Measurements from ENCODE around the gene SLC16A3.

The SLC16A3 gene

DNA sequence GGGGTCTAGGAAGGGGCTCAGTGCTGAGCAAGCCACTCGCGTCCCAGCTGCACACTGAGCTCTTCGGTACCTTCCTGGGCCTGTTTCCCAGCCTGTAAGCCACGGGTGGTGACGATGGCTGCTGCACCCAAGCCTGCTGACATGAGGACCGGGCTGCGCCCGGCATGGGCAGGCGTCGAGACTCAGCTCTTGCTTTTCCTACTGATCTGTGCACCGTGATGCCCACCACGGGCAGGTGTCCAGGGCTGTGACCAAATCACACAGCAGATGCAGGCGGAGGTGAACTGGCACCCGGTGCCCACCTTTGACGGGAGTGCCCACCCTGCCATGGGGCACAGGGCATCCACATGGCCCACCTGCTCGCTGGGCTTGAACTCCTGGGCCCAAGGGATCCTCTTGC, 34.1 kb upstream of the SLC16A3 start:
- H3K27me3 ChIP-seq (ENCODE audit: control insufficient read depth, insufficient read depth, low read length): no peaks in the 10 kb centered on the region
- H3K4me3 ChIP-seq (ENCODE audit: low read depth, low read length): no peak overlapping the region
- H3K36me3 ChIP-seq (ENCODE audit: control insufficient read depth, insufficient read depth, low read length): peaks cover 15% of the 10 kb centered on the region
- H3K9me3 ChIP-seq (ENCODE audit: control insufficient read depth, insufficient read depth, low read length): no peaks in the 10 kb centered on the region
- H3K4me1 ChIP-seq (ENCODE audit: control insufficient read depth, insufficient read depth, low read length): no peaks in the 10 kb centered on the region
- H3K9ac ChIP-seq (ENCODE audit: low read depth, low read length): no peak overlapping the region

DNA sequence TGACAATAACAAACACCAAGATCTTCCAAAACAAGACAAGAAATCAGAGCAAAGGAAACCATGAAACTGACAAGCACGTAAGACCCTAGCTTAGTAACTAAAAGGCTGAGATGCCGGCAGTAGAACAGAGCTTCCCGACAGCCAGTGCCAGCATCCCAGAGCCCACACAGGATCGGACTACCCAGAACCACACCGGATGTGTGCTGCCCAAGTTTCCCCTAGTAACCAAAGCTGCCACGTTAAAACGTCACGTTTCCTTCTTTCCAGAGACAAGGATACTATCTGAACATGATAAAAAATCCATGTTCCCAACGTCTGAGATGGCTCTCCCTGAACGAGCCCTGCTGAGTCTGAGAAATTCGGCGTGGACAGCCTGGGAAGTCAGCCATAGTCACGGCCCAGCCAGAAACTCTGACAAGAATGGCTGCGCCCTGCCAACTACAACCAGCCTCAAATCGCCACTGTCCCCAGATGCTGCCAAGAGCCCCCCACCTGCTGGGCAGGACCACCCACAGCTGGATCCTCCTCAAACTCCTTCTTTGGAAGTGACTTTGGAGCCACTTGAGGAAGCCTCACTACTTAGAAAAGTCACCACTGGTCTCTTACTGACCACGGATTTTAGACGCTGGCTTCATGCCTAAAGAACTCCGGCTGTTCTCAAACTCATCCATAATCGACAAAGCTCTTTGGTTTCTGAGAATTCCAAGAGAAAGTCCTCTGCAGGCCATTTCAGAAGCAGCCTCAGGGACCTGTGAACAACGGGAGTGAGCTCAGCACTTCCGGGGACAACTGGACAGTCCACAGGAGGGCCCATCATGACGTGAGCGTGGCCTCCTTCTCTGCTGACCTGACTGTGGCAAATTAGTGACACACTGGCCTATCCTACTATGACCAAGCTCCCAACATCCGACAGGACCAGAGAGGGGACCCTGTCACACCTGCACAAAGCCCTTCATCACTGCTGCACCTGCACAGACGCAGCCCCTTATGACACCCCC, 32.9 kb upstream of the SLC16A3 start:
- no peaks in the 10 kb centered on the region for H3K9me3 ChIP-seq (ENCODE audit: control insufficient read depth, insufficient read depth, low read length)
- H3K4me3 ChIP-seq (ENCODE audit: low read depth, low read length): no peak overlapping the region
- H3K36me3 ChIP-seq (ENCODE audit: control insufficient read depth, insufficient read depth, low read length): peaks cover 15% of the 10 kb centered on the region
- H3K27me3 ChIP-seq (ENCODE audit: control insufficient read depth, insufficient read depth, low read length): no peaks in the 10 kb centered on the region
- no peaks in the 10 kb centered on the region for H3K4me1 ChIP-seq (ENCODE audit: control insufficient read depth, insufficient read depth, low read length)
- H3K9ac ChIP-seq (ENCODE audit: low read depth, low read length): no peak overlapping the region

DNA sequence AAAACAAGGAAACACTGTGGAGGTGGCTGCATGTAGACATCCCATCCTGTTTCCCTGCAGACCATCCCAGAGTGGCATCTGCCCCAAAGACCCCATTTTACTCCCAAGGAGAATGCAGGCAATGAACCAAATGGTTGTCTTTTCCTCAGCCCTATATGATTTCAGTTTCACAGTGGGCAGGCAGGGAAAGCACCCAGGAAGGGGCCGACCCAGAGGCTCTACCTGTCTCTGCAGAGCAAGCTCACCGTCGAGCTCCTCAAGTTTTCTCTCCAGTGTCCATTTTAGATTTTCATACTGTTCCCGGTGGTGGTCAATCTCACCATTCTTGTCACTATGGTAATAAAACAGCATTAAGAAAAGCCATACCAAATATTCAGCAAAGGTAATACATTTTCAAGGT, 30.8 kb upstream of the SLC16A3 start:
- peaks cover 14% of the 10 kb centered on the region for H3K36me3 ChIP-seq (ENCODE audit: control insufficient read depth, insufficient read depth, low read length)
- H3K9ac ChIP-seq (ENCODE audit: low read depth, low read length): no peak overlapping the region
- H3K4me1 ChIP-seq (ENCODE audit: control insufficient read depth, insufficient read depth, low read length): no peaks in the 10 kb centered on the region
- no peaks in the 10 kb centered on the region for H3K9me3 ChIP-seq (ENCODE audit: control insufficient read depth, insufficient read depth, low read length)
- H3K27me3 ChIP-seq (ENCODE audit: control insufficient read depth, insufficient read depth, low read length): no peaks in the 10 kb centered on the region
- no peak overlapping the region for H3K4me3 ChIP-seq (ENCODE audit: low read depth, low read length)

DNA sequence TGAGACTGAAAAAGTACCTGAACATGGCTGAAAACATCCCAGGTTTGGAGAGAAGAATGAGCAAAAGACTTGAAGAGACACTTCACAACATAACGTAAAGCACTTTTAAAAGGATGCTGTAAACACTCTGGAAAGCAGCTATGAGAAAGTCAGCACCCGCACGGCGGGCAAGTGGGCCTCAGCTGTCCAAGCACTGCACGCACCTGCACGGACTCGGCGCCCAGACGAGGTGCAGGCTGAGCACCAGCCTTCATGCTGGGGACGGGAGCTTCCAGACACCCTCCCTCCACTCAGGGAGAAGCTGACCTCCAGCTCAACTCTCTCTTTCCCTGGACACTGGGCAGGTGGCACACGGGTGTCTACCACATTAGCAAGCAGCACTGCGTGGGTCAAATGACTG, 29.3 kb upstream of the SLC16A3 start:
- Histone ChIP-seq H3K27me3 (ENCODE audit: control insufficient read depth, insufficient read depth, low read length) (no peaks in the 10 kb centered on the region), H3K9me3 (ENCODE audit: control insufficient read depth, insufficient read depth, low read length) (no peaks in the 10 kb centered on the region), H3K36me3 (ENCODE audit: control insufficient read depth, insufficient read depth, low read length) (peaks cover 13% of the 10 kb centered on the region), H3K4me1 (ENCODE audit: control insufficient read depth, insufficient read depth, low read length) (no peaks in the 10 kb centered on the region), H3K4me3 (ENCODE audit: low read depth, low read length) (no peak overlapping the region), H3K9ac (ENCODE audit: low read depth, low read length) (no peak overlapping the region)

DNA sequence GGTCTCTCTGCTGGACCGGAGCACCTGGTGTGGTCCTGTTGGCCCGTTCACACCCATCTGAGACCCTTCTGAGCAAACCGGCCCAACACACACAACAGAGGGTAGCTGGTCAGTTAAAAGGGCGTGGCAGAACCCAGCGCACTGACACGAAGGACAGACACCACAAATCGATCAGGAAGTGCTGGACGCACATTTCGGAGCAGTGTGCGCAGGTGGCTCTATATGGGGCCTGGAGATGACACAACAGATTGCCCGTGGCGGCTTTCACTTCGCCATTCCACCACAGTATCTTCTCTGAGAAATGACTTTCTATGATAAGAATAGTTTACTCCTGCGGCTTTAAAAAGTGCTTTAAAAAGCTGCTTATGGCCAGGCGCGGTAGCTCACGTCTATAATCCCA, 28.7 kb upstream of the SLC16A3 start:
- no peaks in the 10 kb centered on the region for H3K27me3 ChIP-seq (ENCODE audit: control insufficient read depth, insufficient read depth, low read length)
- H3K36me3 ChIP-seq (ENCODE audit: control insufficient read depth, insufficient read depth, low read length): peaks cover 7% of the 10 kb centered on the region
- H3K9me3 ChIP-seq (ENCODE audit: control insufficient read depth, insufficient read depth, low read length): no peaks in the 10 kb centered on the region
- H3K4me3 ChIP-seq (ENCODE audit: low read depth, low read length): no peak overlapping the region
- H3K9ac ChIP-seq (ENCODE audit: low read depth, low read length): no peak overlapping the region
- no peaks in the 10 kb centered on the region for H3K4me1 ChIP-seq (ENCODE audit: control insufficient read depth, insufficient read depth, low read length)

DNA sequence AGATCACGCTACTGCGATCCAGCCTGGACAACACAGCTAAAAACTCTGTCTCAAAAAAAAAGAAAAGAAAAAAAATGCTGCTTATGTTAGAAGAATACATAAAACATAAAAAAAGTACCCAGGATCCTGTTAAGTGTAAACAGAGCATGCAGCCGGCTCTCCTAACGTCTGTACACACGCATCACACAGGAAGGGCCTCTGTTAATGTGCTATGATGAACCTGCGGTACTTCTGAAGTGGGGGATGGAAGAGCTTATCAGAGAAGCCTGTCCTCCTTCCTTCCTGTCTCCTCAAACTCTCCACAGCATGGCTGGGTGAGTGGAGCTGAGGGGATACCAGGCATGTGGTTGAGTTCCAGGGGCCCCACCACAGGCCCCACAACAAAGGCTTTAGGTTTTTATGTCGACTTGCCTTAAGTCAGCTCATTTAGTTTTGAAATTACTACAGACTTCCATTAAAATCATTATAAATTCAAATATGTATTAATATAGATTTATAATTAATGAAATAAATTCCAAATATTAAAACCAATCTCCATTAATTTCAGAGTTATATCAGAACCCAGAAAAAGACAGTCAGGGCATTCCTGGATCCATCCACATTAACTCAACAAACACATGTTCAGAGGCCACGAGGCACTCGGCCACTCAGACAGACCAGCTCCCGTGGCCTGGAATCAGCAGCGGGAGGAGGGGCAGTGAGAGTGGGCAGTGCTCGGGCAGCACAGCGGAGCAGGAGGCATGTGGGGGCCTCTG, 27.9 kb upstream of the SLC16A3 start:
- H3K27me3 ChIP-seq (ENCODE audit: control insufficient read depth, insufficient read depth, low read length): no peaks in the 10 kb centered on the region
- no peaks in the 10 kb centered on the region for H3K4me1 ChIP-seq (ENCODE audit: control insufficient read depth, insufficient read depth, low read length)
- no peak overlapping the region for H3K9ac ChIP-seq (ENCODE audit: low read depth, low read length)
- no peak overlapping the region for H3K4me3 ChIP-seq (ENCODE audit: low read depth, low read length)
- H3K9me3 ChIP-seq (ENCODE audit: control insufficient read depth, insufficient read depth, low read length): no peaks in the 10 kb centered on the region
- peaks cover 6% of the 10 kb centered on the region for H3K36me3 ChIP-seq (ENCODE audit: control insufficient read depth, insufficient read depth, low read length)

DNA sequence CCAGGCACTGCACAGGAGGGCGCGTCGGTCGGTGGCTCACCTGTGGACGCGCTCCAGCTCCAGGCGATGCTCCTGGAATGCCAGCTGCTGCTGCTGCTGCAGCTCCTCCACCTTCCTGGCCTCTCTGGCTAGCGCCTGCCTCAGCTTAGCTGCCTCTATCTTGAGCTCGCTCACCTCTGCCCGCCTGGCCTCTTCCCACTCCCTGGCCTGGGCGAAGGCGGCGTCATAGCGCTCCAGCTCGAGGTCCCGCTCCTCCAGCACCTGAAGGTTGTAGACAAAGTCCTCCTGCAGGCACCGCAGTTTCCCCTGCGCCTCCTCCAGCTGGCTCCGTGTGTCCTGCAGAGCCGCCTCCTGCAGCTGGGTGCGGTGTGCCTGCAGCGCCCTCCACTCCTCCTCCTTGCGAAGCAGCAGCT, 27.3 kb upstream of the SLC16A3 start:
- Histone ChIP-seq H3K27me3 (ENCODE audit: control insufficient read depth, insufficient read depth, low read length) (no peaks in the 10 kb centered on the region), H3K36me3 (ENCODE audit: control insufficient read depth, insufficient read depth, low read length) (peaks cover 3% of the 10 kb centered on the region), H3K4me1 (ENCODE audit: control insufficient read depth, insufficient read depth, low read length) (peaks cover 4% of the 10 kb centered on the region), H3K9me3 (ENCODE audit: control insufficient read depth, insufficient read depth, low read length) (no peaks in the 10 kb centered on the region), H3K4me3 (ENCODE audit: low read depth, low read length) (no peak overlapping the region), H3K9ac (ENCODE audit: low read depth, low read length) (no peak overlapping the region)

DNA sequence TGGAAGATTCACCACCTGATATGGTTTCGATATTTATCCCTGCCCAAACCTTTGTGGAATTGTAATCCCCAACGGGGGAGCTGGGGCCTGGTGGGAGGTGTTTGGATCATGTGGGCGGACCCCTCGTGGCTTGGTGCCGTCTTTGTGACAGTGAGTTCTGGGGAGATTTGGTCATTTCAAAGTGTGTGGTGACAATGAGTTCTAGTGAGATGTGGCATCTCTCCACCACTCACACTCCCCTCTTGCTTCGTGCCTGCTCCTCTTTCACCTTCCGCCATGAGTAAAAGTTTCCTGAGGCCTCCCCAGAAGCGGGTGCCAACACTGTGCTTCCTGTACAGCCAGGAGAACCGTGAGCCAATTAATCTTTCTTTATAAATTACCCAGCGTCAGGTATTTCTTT, 25.9 kb upstream of the SLC16A3 start:
- no peaks in the 10 kb centered on the region for H3K36me3 ChIP-seq (ENCODE audit: control insufficient read depth, insufficient read depth, low read length)
- H3K4me3 ChIP-seq (ENCODE audit: low read depth, low read length): no peak overlapping the region
- no peak overlapping the region for H3K9ac ChIP-seq (ENCODE audit: low read depth, low read length)
- peaks cover 4% of the 10 kb centered on the region for H3K4me1 ChIP-seq (ENCODE audit: control insufficient read depth, insufficient read depth, low read length)
- H3K9me3 ChIP-seq (ENCODE audit: control insufficient read depth, insufficient read depth, low read length): no peaks in the 10 kb centered on the region
- no peaks in the 10 kb centered on the region for H3K27me3 ChIP-seq (ENCODE audit: control insufficient read depth, insufficient read depth, low read length)

DNA sequence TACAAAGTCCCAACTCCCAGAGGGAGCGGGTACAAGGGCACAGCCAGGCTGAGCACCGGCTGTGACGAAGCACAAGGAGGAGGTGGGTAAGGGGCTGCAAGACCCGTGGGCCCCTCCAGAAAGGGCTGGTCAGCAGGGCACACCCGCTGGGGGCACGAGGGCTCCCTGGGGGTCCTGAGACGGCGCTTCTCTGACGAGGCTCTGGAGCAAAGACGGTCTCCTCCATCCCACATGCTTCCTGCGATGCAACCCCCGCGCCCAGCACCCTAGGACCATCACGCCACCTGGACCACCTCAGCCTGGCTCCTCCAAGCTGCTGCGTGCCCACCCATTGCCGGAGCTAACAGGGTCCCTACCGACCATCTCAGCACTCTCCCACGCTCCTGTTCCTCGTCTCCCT, 24.9 kb upstream of the SLC16A3 start:
- H3K4me1 ChIP-seq (ENCODE audit: control insufficient read depth, insufficient read depth, low read length): peaks cover 4% of the 10 kb centered on the region
- no peak overlapping the region for H3K9ac ChIP-seq (ENCODE audit: low read depth, low read length)
- no peaks in the 10 kb centered on the region for H3K9me3 ChIP-seq (ENCODE audit: control insufficient read depth, insufficient read depth, low read length)
- H3K4me3 ChIP-seq (ENCODE audit: low read depth, low read length): no peak overlapping the region
- no peaks in the 10 kb centered on the region for H3K36me3 ChIP-seq (ENCODE audit: control insufficient read depth, insufficient read depth, low read length)
- no peaks in the 10 kb centered on the region for H3K27me3 ChIP-seq (ENCODE audit: control insufficient read depth, insufficient read depth, low read length)

DNA sequence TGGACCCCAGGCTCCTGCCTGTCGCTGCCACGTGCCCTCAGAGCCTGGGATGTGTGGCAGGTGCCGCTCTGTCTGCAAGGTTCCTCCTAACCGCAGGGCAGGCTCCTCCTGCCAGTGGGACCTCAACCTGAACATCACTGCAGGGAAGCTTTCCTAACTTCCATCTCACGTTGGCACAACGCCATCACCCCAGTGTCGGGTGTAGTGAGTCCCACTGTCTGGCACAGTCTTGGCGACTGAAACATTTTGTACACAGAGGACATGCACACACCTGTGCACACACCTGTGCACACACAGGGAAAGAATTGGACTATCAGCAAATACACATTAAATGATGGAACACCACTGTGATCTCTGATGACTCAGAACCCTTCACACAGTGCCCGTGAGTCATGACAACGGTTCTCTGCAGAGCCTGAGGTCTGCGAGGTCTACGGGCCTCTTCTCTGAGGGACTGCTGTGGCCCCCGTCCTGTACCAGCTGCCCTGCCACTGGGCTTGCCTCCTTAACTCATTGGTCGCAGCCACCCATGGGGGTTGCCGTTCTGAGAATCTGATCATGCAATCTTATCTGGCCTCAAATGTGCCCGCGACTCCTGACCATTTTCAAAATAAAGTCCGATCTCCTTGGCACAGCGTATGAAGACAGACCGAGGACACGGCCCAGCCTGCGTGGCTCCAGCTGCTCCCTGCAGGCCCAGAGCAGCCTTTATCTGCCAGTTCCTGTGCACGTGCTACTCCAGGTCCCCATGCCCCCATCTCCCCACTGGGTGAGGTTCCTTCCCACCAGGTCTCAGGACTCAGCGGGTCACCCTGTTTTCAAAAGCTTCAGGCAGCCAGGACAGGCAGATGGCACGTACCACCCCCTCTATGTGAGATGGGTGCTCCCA, 23.8 kb upstream of the SLC16A3 start:
- Histone ChIP-seq H3K36me3 (ENCODE audit: control insufficient read depth, insufficient read depth, low read length) (no peaks in the 10 kb centered on the region), H3K9ac (ENCODE audit: low read depth, low read length) (no peak overlapping the region), H3K27me3 (ENCODE audit: control insufficient read depth, insufficient read depth, low read length) (no peaks in the 10 kb centered on the region), H3K4me1 (ENCODE audit: control insufficient read depth, insufficient read depth, low read length) (peaks cover 4% of the 10 kb centered on the region), H3K4me3 (ENCODE audit: low read depth, low read length) (no peak overlapping the region), H3K9me3 (ENCODE audit: control insufficient read depth, insufficient read depth, low read length) (no peaks in the 10 kb centered on the region)

DNA sequence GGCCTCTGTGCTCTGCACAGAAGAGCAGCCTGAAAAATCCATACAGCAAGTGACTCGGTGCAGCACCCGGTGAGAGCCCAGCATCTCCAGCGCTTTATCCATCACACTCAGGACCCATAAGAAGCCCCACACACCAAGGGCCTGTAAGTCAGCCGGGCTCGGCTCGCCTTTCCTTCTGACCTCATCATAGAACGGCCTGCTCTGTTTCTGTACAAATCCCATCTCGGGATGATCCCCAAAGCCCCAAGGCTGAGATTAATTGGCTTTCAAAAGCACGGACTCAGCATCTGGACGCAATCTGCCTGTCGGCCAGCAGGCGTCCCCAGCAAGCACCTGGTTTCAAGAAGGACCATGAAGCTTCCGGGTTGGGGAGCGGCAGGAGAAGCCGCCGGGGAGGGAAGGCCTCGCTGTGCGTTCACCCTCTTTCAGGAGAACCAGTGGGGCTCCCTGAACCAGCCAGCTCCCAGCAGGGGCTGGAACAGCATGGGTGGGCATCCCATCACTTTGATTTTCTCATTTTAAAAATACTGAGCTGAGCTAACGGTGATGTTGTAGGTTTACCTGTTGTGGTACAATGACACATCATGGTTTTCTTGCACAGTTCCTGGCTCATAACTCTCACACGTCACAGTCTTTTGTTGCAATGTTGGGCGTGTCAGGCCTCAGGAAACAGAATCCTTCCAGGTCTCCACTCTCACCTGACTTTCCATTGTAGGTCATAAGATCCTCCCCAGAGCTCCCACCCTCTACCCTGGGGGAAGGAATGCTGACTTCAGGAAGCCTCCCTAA, 22.9 kb upstream of the SLC16A3 start:
- Histone ChIP-seq H3K9me3 (ENCODE audit: control insufficient read depth, insufficient read depth, low read length) (no peaks in the 10 kb centered on the region), H3K4me3 (ENCODE audit: low read depth, low read length) (no peak overlapping the region), H3K27me3 (ENCODE audit: control insufficient read depth, insufficient read depth, low read length) (no peaks in the 10 kb centered on the region), H3K9ac (ENCODE audit: low read depth, low read length) (no peak overlapping the region), H3K4me1 (ENCODE audit: control insufficient read depth, insufficient read depth, low read length) (peaks cover 4% of the 10 kb centered on the region), H3K36me3 (ENCODE audit: control insufficient read depth, insufficient read depth, low read length) (no peaks in the 10 kb centered on the region)
